ENCODE data around the gene CRYL1. TPM values are rescaled to one million over a fixed set of nuclear protein-coding genes. Genes with fewer than 3 reads are reported as not detected.
A peak's percentile ranks its signal among the peaks of the same experiment; 100 is the strongest.

CRYL1 gene
- total RNA-seq, 1 donor from 2014 or later: 3.6 TPM

- no peaks in the 10 kb centered on the region for H3K4me1 Mint-ChIP-seq
- Histone ChIP-seq H3F3A (ENCODE audit: low read depth) (no peaks in the 10 kb centered on the region), H4K20me1 (ENCODE audit: low read depth) (no peaks in the 10 kb centered on the region), H3K4me2 (no peak overlapping the region), H3K4me1 (no peaks in the 10 kb centered on the region), H2AFZ (replicated peaks) (no peak overlapping the region), H3K4me3 (no peak overlapping the region), H3K9me3 (ENCODE audit: low read depth) (no peaks in the 10 kb centered on the region), H3K79me2 (ENCODE audit: low read depth) (no peaks in the 10 kb centered on the region), H3K27me3 (peaks cover 6% of the 10 kb centered on the region), H3K27ac (no peak overlapping the region), H3K36me3 (no peaks in the 10 kb centered on the region), H3K9ac (no peak overlapping the region)
- peaks cover 2% of the 10 kb centered on the region for H3K27me3 Mint-ChIP-seq (ENCODE audit: insufficient read depth, low read depth)
- H3K9me3 Mint-ChIP-seq: peaks cover 2% of the 10 kb centered on the region
- TF ChIP-seq EZH2 (IDR thresholded peaks at IDR 0.05) (no peak), EZH2phosphoT487 (IDR thresholded peaks at IDR 0.05) (no peak)
- TF ChIP-seq, protein P1, sequence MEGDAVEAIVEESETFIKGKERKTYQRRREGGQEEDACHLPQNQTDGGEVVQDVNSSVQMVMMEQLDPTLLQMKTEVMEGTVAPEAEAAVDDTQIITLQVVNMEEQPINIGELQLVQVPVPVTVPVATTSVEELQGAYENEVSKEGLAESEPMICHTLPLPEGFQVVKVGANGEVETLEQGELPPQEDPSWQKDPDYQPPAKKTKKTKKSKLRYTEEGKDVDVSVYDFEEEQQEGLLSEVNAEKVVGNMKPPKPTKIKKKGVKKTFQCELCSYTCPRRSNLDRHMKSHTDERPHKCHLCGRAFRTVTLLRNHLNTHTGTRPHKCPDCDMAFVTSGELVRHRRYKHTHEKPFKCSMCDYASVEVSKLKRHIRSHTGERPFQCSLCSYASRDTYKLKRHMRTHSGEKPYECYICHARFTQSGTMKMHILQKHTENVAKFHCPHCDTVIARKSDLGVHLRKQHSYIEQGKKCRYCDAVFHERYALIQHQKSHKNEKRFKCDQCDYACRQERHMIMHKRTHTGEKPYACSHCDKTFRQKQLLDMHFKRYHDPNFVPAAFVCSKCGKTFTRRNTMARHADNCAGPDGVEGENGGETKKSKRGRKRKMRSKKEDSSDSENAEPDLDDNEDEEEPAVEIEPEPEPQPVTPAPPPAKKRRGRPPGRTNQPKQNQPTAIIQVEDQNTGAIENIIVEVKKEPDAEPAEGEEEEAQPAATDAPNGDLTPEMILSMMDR (IDR thresholded peaks at IDR 0.05): no peak
- H3K4me3 Mint-ChIP-seq: no peak overlapping the region
- DNase-seq (ENCODE audit: low spot score): no peak
- H3K36me3 Mint-ChIP-seq: no peaks in the 10 kb centered on the region
- H3K27ac Mint-ChIP-seq: no peak overlapping the region
Observed at GRCh38 chr13:20415694-20416107, 110.0 kb downstream of the CRYL1 start.

- Histone ChIP-seq H3K4me3 (no peak overlapping the region), H4K20me1 (ENCODE audit: low read depth) (no peaks in the 10 kb centered on the region), H3K36me3 (no peaks in the 10 kb centered on the region), H3K79me2 (ENCODE audit: low read depth) (no peaks in the 10 kb centered on the region), H3K9ac (no peak overlapping the region), H3K4me1 (no peaks in the 10 kb centered on the region), H3K9me3 (ENCODE audit: low read depth) (no peaks in the 10 kb centered on the region), H3K27me3 (peaks cover 6% of the 10 kb centered on the region), H3K27ac (no peak overlapping the region), H3F3A (ENCODE audit: low read depth) (no peaks in the 10 kb centered on the region), H2AFZ (replicated peaks) (no peak overlapping the region), H3K4me2 (no peak overlapping the region)
- Mint-ChIP-seq H3K4me3 (no peak overlapping the region), H3K9me3 (peaks cover 2% of the 10 kb centered on the region), H3K4me1 (no peaks in the 10 kb centered on the region), H3K27ac (no peak overlapping the region), H3K27me3 (ENCODE audit: insufficient read depth, low read depth) (peaks cover 2% of the 10 kb centered on the region), H3K36me3 (no peaks in the 10 kb centered on the region)
- TF ChIP-seq, protein P1 (IDR thresholded peaks at IDR 0.05): no peak
- no peak for DNase-seq (ENCODE audit: low spot score)
Observed at GRCh38 chr13:20415306-20415679, 110.4 kb downstream of the CRYL1 start.

DNA sequence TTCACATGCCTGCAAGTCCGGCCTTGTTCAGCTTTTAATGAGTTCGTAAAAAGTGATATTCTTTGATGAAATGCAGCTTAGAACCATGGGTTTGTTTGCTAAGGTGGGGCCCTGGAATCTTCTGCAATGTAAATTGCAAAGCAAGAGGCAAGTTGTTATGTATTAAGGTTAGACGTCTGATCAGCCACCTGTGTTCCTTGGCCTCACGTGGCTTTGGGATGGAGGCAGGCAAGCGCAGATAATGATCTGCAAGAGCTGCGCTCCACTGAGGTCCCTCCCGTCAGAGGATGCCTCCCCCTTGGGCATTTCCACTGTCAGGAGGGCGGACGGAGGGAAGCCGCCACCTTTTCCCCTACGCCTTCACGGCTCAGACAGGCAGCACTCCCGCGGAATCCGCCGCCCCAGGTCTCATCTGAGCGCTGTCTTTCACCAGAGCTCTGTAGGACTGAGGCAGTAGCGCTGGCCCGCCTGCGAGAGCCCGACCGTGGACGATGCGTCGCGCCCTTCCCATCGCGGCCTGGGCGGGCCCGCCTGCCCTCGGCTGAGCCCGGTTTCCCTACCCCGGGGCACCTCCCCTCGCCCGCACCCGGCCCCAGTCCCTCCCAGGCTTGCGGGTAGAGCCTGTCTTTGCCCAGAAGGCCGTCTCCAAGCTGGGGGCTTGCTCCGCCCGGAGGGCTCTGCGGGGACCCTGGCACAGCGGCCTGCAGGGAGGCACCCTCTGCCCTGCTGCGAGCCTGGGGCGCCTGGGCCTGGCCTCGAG is 110.9 kb downstream of the CRYL1 start:
- no peak overlapping the region for H3K4me2 ChIP-seq
- H3K9me3 ChIP-seq (ENCODE audit: low read depth): no peaks in the 10 kb centered on the region
- no peak overlapping the region for H3K27ac ChIP-seq
- H3F3A ChIP-seq (ENCODE audit: low read depth): no peaks in the 10 kb centered on the region
- H3K4me1 Mint-ChIP-seq: no peaks in the 10 kb centered on the region
- H3K9me3 Mint-ChIP-seq: peaks cover 2% of the 10 kb centered on the region
- no peaks in the 10 kb centered on the region for H3K36me3 ChIP-seq
- H3K4me3 Mint-ChIP-seq: no peak overlapping the region
- DNase-seq (ENCODE audit: low spot score): no peak
- H3K9ac ChIP-seq: no peak overlapping the region
- H3K4me1 ChIP-seq: no peaks in the 10 kb centered on the region
- H3K36me3 Mint-ChIP-seq: no peaks in the 10 kb centered on the region
- peaks cover 6% of the 10 kb centered on the region for H3K27me3 ChIP-seq
- no peaks in the 10 kb centered on the region for H4K20me1 ChIP-seq (ENCODE audit: low read depth)
- peak overlapping the region; percentile 63 for H2AFZ ChIP-seq (replicated peaks)
- H3K79me2 ChIP-seq (ENCODE audit: low read depth): no peaks in the 10 kb centered on the region
- H3K27ac Mint-ChIP-seq: no peak overlapping the region
- H3K27me3 Mint-ChIP-seq (ENCODE audit: insufficient read depth, low read depth): peaks cover 1% of the 10 kb centered on the region
- H3K4me3 ChIP-seq: no peak overlapping the region
- TF ChIP-seq EZH2 (IDR thresholded peaks at IDR 0.05) (no peak), EZH2phosphoT487 (IDR thresholded peaks at IDR 0.05) (no peak)
- TF ChIP-seq, protein P1 (IDR thresholded peaks at IDR 0.05): no peak

Measured in neural progenitor cell (in vitro differentiated cells).